Choroid plexus epithelial cell (primary cell): Measurements from ENCODE around the gene HPX.

Experiments used
- DNase-seq: peaks from one replicate; pipeline ENCODE4 v3.0.0-alpha.2; 2010; ENCODE audit warnings: low read depth
- H3K4me3 ChIP-seq: 2 replicates; pipeline ENCODE4 v1.5.1; 2011; ENCODE audit warnings: low read depth, mild to moderate bottlenecking, control low read depth, low read length, moderate library complexity
- CTCF ChIP-seq: conservative IDR thresholded peaks from 2 replicates; pipeline ENCODE4 v1.5.1; 2011; ENCODE audit warnings: low read depth, mild to moderate bottlenecking, control low read depth, inconsistent platforms, low read length, moderate library complexity

The HPX gene

GRCh38 chr11:6437423-6437822 is 3.4 kb downstream of the HPX start:
- no peak overlapping the region for H3K4me3 ChIP-seq
- DNase-seq, result no peak
- TF ChIP-seq CTCF, result no peak

- TF ChIP-seq CTCF, result no peak
- H3K4me3 ChIP-seq, result no peak overlapping the region
- DNase-seq, result no peak
These were observed 6.7 kb downstream of the HPX start for GRCh38 chr11:6433998-6434660.

- H3K4me3 ChIP-seq, result no peak overlapping the region
- DNase-seq, result peak; percentile 44
- no peak for TF ChIP-seq CTCF
These were observed 8.9 kb downstream of the HPX start for GRCh38 chr11:6431861-6432260.

GRCh38 chr11:6427516-6427915 is 13.3 kb downstream of the HPX start:
- DNase-seq, result no peak
- TF ChIP-seq CTCF, result no peak
- H3K4me3 ChIP-seq, result no peak overlapping the region

GRCh38 chr11:6420677-6421076 is 20.1 kb downstream of the HPX start:
- no peak for DNase-seq
- H3K4me3 ChIP-seq, result no peak overlapping the region
- TF ChIP-seq CTCF, result no peak

GRCh38 chr11:6419009-6419631 is 21.7 kb downstream of the HPX start, which contains the start of gene APBB1:
Gene APBB1 (minus strand): TSS chr11:6419094. CDS start chr11:6411347, 7,747 bp downstream.
- peak; percentile 61 for DNase-seq
- peak within 1 kb of the TSS; percentile 83 for H3K4me3 ChIP-seq
- peak; percentile 24 for TF ChIP-seq CTCF

- no peak for DNase-seq
- TF ChIP-seq CTCF, result no peak
- peak overlapping the region; percentile 83 for H3K4me3 ChIP-seq
These were observed 22.2 kb downstream of the HPX start for GRCh38 chr11:6418557-6419008.
